Measurements from ENCODE around the gene WFS1. TPM values are rescaled to one million over a fixed set of nuclear protein-coding genes. Genes with fewer than 3 reads are reported as not detected.

Gene WFS1
- total RNA-seq, 1 experiment from 2014 or later, result 19.5 TPM

- DNase-seq (ENCODE audit: low read depth), result no peak
These were observed 30.7 kb downstream of the WFS1 start for GRCh38 chr4:6300359-6300758.

- no peak for DNase-seq (ENCODE audit: low read depth)
These were observed 31.5 kb downstream of the WFS1 start for GRCh38 chr4:6301051-6301731.

GRCh38 chr4:6301732-6302442, 32.2 kb downstream of the WFS1 start:
- no peak for DNase-seq (ENCODE audit: low read depth)

GRCh38 chr4:6302869-6303268, 33.2 kb downstream of the WFS1 start:
- DNase-seq (ENCODE audit: low read depth), result no peak

GRCh38 chr4:6303943-6304342, 34.3 kb downstream of the WFS1 start:
- no peak for DNase-seq (ENCODE audit: low read depth)

- no peak for DNase-seq (ENCODE audit: low read depth)
These were observed 36.6 kb downstream of the WFS1 start for GRCh38 chr4:6306299-6306698.

GRCh38 chr4:6307230-6307629, 37.6 kb downstream of the WFS1 start:
- DNase-seq (ENCODE audit: low read depth), result no peak

GRCh38 chr4:6307891-6308290, 38.2 kb downstream of the WFS1 start:
- DNase-seq (ENCODE audit: low read depth), result no peak

- DNase-seq (ENCODE audit: low read depth), result no peak
These were observed 39.4 kb downstream of the WFS1 start for GRCh38 chr4:6308899-6309643.

- DNase-seq (ENCODE audit: low read depth), result no peak
These were observed 40.1 kb downstream of the WFS1 start for GRCh38 chr4:6309777-6310176.

GRCh38 chr4:6313216-6313615, 43.6 kb downstream of the WFS1 start:
- no peak for DNase-seq (ENCODE audit: low read depth)

GRCh38 chr4:6316461-6317003, 46.9 kb downstream of the WFS1 start:
- no peak for DNase-seq (ENCODE audit: low read depth)

- no peak for DNase-seq (ENCODE audit: low read depth)
These were observed 48.6 kb downstream of the WFS1 start for GRCh38 chr4:6318206-6318605.

GRCh38 chr4:6319530-6320150, 50.0 kb downstream of the WFS1 start:
- DNase-seq (ENCODE audit: low read depth), result no peak

GRCh38 chr4:6320663-6321062, 51.0 kb downstream of the WFS1 start:
- no peak for DNase-seq (ENCODE audit: low read depth)

GRCh38 chr4:6321361-6321760, 51.7 kb downstream of the WFS1 start:
- no peak for DNase-seq (ENCODE audit: low read depth)

- no peak for DNase-seq (ENCODE audit: low read depth)
These were observed 52.6 kb downstream of the WFS1 start for GRCh38 chr4:6322067-6322760.

- no peak for DNase-seq (ENCODE audit: low read depth)
These were observed 53.3 kb downstream of the WFS1 start for GRCh38 chr4:6322761-6323566.

GRCh38 chr4:6324461-6324998, 54.9 kb downstream of the WFS1 start:
- DNase-seq (ENCODE audit: low read depth), result no peak
